Measurements from ENCODE around the gene TAGLN3.

The TAGLN3 gene

GRCh38 chr3:112061152-112061551 is 62.4 kb downstream of the TAGLN3 start:
- peak; percentile 84 for ATAC-seq
- TF ChIP-seq ZFP3 (CRISPR knock-in tag; IDR thresholded peaks at IDR 0.05) (no peak), ISL1 (CRISPR knock-in tag; IDR thresholded peaks at IDR 0.05) (peak; percentile 81)

All from SK-N-SH treated with all-trans-retinoic acid at 6 μM for 48 hours (cell line).